Measurements from ENCODE around the gene ABCC2. TPM values are rescaled to one million over a fixed set of nuclear protein-coding genes. Genes with fewer than 3 reads are reported as not detected.

The ABCC2 gene
- total and polyA plus RNA-seq, 2 donors from 2014 or later: 2.3 to 15.4 TPM

- no peak for TF ChIP-seq CTCF (IDR thresholded peaks at IDR 0.05; ENCODE audit: borderline replicate concordance, extremely low read depth, insufficient read depth)
- intact Hi-C loops (cut with DNase I): no loop called here
- H3K4me3 ChIP-seq (ENCODE audit: low read length in 3 of 3): no peak overlapping the region
- no peak for FAIRE-seq
- no peaks in the 10 kb centered on the region for H3K9me3 ChIP-seq (ENCODE audit: control insufficient read depth in 2 of 3, insufficient read depth in 1 of 3, low read length in 3 of 3)
- no peaks in the 10 kb centered on the region for H3K4me1 ChIP-seq (ENCODE audit: control insufficient read depth in 2 of 3, insufficient read depth in 2 of 3, low read depth in 1 of 3, low read length in 3 of 3)
- H3K27me3 ChIP-seq (ENCODE audit: control insufficient read depth, insufficient read depth, low read length): no peaks in the 10 kb centered on the region
- no peaks in the 10 kb centered on the region for H3K36me3 ChIP-seq (ENCODE audit: control insufficient read depth in 2 of 3, insufficient read depth in 3 of 3, low read length in 3 of 3)
- no peak overlapping the region for H3K9ac ChIP-seq (ENCODE audit: low read length in 3 of 3)
- DNase-seq: no peak
- no peak overlapping the region for H3K27ac ChIP-seq (ENCODE audit: low read depth in 2 of 2, low read length in 2 of 2)
Observed at GRCh38 chr10:99769706-99770105, 12.7 kb upstream of the ABCC2 start.

GRCh38 chr10:99770408-99771045 lies 11.9 kb upstream of the ABCC2 start:
- H3K9me3 ChIP-seq (ENCODE audit: control insufficient read depth in 2 of 3, insufficient read depth in 1 of 3, low read length in 3 of 3): no peaks in the 10 kb centered on the region
- no peak overlapping the region for H3K9ac ChIP-seq (ENCODE audit: low read length in 3 of 3)
- intact Hi-C loops (cut with DNase I): no loop called here
- peak overlapping the region in 1 of 2 donors; percentile 55 for H3K27ac ChIP-seq (ENCODE audit: low read depth in 2 of 2, low read length in 2 of 2)
- H3K36me3 ChIP-seq (ENCODE audit: control insufficient read depth in 2 of 3, insufficient read depth in 3 of 3, low read length in 3 of 3): no peaks in the 10 kb centered on the region
- DNase-seq (no peak), FAIRE-seq (no peak)
- TF ChIP-seq CTCF (IDR thresholded peaks at IDR 0.05; ENCODE audit: borderline replicate concordance, extremely low read depth, insufficient read depth): no peak
- no peaks in the 10 kb centered on the region for H3K27me3 ChIP-seq (ENCODE audit: control insufficient read depth, insufficient read depth, low read length)
- no peaks in the 10 kb centered on the region for H3K4me1 ChIP-seq (ENCODE audit: control insufficient read depth in 2 of 3, insufficient read depth in 2 of 3, low read depth in 1 of 3, low read length in 3 of 3)
- no peak overlapping the region for H3K4me3 ChIP-seq (ENCODE audit: low read length in 3 of 3)

GRCh38 chr10:99775850-99776249 lies 6.6 kb upstream of the ABCC2 start:
- no peak overlapping the region for H3K4me3 ChIP-seq (ENCODE audit: low read length in 3 of 3)
- H3K9ac ChIP-seq (ENCODE audit: low read length in 3 of 3): no peak overlapping the region
- H3K27me3 ChIP-seq (ENCODE audit: control insufficient read depth, insufficient read depth, low read length): no peaks in the 10 kb centered on the region
- no peaks in the 10 kb centered on the region for H3K36me3 ChIP-seq (ENCODE audit: control insufficient read depth in 2 of 3, insufficient read depth in 3 of 3, low read length in 3 of 3)
- FAIRE-seq (peak; percentile 88), DNase-seq (no peak)
- intact Hi-C loops (cut with DNase I): no loop called here
- no peak for TF ChIP-seq CTCF (IDR thresholded peaks at IDR 0.05; ENCODE audit: borderline replicate concordance, extremely low read depth, insufficient read depth)
- H3K27ac ChIP-seq (ENCODE audit: low read depth in 2 of 2, low read length in 2 of 2): no peak overlapping the region
- H3K9me3 ChIP-seq (ENCODE audit: control insufficient read depth in 2 of 3, insufficient read depth in 1 of 3, low read length in 3 of 3): no peaks in the 10 kb centered on the region
- H3K4me1 ChIP-seq (ENCODE audit: control insufficient read depth in 2 of 3, insufficient read depth in 2 of 3, low read depth in 1 of 3, low read length in 3 of 3): peaks cover 0 to 6% (median 0%) of the 10 kb centered on the region in 3 donors

Data from kidney (tissue), 14 donors.